ENCODE results near the gene RASSF6. TPM values are rescaled to one million over a fixed set of nuclear protein-coding genes. Genes with fewer than 3 reads are reported as not detected.
"Not testable (repeated sequence)": the region's sequence is repeated elsewhere in the genome, so short reads cannot be mapped to it uniquely, and the experiment has no call there.

RASSF6 gene
- total RNA-seq: not detected
- polyA plus RNA-seq: not detected

DNA sequence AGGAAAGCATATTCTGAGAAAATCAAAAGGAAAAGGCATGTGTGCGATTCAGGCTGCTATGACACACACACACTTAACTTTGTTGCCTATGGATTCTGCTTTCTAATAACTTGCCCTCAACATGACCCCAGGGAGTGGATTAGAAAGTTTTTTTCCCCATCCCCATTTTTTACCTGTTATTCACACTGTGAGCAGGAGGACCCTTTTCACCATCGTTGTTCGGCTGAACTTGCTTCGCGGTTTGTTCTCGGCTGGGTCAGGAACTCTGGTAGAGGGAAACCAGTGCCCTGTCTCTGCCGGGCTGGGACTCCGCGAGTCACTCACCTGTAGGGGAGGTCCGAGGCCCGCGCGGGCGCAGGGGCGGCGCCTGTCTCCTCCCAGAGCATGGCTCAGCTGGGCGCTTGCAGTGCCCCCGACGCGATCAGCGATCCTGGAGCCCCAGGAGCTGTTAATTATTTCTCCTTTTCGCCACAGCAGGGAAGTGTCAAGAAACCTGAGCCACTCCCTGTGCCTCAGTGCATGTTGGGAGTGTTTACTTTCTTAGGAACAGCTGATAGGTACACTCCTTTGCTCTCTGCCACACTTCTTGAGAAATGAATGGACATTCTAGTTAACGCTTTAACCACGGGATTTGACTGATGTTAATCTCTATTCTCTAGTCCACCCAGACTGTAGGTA, at the start of gene RASSF6:
Gene RASSF6 (minus strand): TSS at position 322 of the 678 bp plus-strand sequence. CDS start 8,641 bp downstream, outside the sequence.
- Histone ChIP-seq H3K36me3 (ENCODE audit: insufficient read depth, low read length) (no peaks in the 10 kb centered on the region), H3K4me3 (ENCODE audit: low read length) (no peak within 1 kb of the TSS), H3K4me1 (ENCODE audit: insufficient read depth, low read length) (no peaks in the 10 kb centered on the region), H3K27ac (ENCODE audit: low read depth, low read length) (no peak within 1 kb of the TSS), H3K9me3 (ENCODE audit: low read length) (no peaks in the 10 kb centered on the region), H3K27me3 (ENCODE audit: insufficient read depth, low read length, poor library complexity, severe bottlenecking) (no peaks in the 10 kb centered on the region)
- no peak for DNase-seq
- CTCF ChIA-PET: no interaction called here
- Mint-ChIP-seq H3K27me3 (peaks cover 0 to 13% of the 10 kb centered on the region in 2 donors), H3K36me3 (no peaks in the 10 kb centered on the region), H3K9me3 (no peaks in the 10 kb centered on the region), H3K4me3 (peak within 1 kb of the TSS in 2 of 7 donors; percentile 8 to 22), H3K4me1 (peaks cover 0 to 5% (median 4%) of the 10 kb centered on the region in 3 donors), H3K27ac (peak within 1 kb of the TSS in 1 of 8 donors; percentile 22)
- POLR2A ChIA-PET: no interaction called here

- no peaks in the 10 kb centered on the region for H3K27me3 ChIP-seq (ENCODE audit: insufficient read depth, low read length, poor library complexity, severe bottlenecking)
- no peaks in the 10 kb centered on the region for H3K36me3 ChIP-seq (ENCODE audit: insufficient read depth, low read length)
- Mint-ChIP-seq H3K27ac (no peak overlapping the region), H3K4me1 (no peaks in the 10 kb centered on the region), H3K4me3 (no peak overlapping the region), H3K9me3 (no peaks in the 10 kb centered on the region), H3K27me3 (no peaks in the 10 kb centered on the region), H3K36me3 (no peaks in the 10 kb centered on the region)
- H3K4me3 ChIP-seq (ENCODE audit: low read length): no peak overlapping the region
- H3K27ac ChIP-seq (ENCODE audit: low read depth, low read length): no peak overlapping the region
- no peaks in the 10 kb centered on the region for H3K4me1 ChIP-seq (ENCODE audit: insufficient read depth, low read length)
- no peak for DNase-seq
- H3K9me3 ChIP-seq (ENCODE audit: low read length): no peaks in the 10 kb centered on the region
- POLR2A ChIA-PET: no interaction called here
- CTCF ChIA-PET: no interaction called here
Observed at GRCh38 chr4:73669410-73670183, 49.4 kb upstream of the RASSF6 start.

GRCh38 chr4:73668782-73669201, 48.6 kb upstream of the RASSF6 start:
- H3K36me3 Mint-ChIP-seq: no peaks in the 10 kb centered on the region
- Histone ChIP-seq H3K4me1 (ENCODE audit: insufficient read depth, low read length) (no peaks in the 10 kb centered on the region), H3K9me3 (ENCODE audit: low read length) (no peaks in the 10 kb centered on the region), H3K36me3 (ENCODE audit: insufficient read depth, low read length) (no peaks in the 10 kb centered on the region), H3K27me3 (ENCODE audit: insufficient read depth, low read length, poor library complexity, severe bottlenecking) (no peaks in the 10 kb centered on the region), H3K4me3 (ENCODE audit: low read length) (no peak overlapping the region), H3K27ac (ENCODE audit: low read depth, low read length) (no peak overlapping the region)
- H3K4me1 Mint-ChIP-seq: no peaks in the 10 kb centered on the region
- H3K27ac Mint-ChIP-seq: no peak overlapping the region
- no peak for DNase-seq
- H3K27me3 Mint-ChIP-seq: no peaks in the 10 kb centered on the region
- no peaks in the 10 kb centered on the region for H3K9me3 Mint-ChIP-seq
- CTCF ChIA-PET: no interaction called here
- POLR2A ChIA-PET: no interaction called here
- H3K4me3 Mint-ChIP-seq: no peak overlapping the region

DNA sequence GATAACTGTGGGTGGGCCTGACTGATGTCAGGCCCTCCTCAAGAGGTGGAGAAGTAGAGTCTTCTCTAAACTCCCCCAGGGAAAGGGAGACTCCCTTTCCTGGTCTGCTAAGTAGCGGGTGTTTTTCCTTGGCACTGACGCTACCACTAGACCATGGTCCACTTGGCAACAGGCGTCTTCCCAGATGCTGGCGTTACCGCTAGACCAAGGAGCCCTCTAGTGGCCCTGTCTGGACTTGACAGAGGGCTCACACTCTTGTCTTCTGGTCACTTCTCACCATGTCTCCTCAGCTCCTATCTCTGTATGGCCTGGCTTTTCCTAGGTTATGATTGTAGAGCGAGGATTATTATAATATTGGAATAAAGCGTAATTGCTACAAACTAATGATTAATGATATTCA, 45.7 kb upstream of the RASSF6 start:
- H3K9me3 Mint-ChIP-seq; H3K27me3 ChIP-seq (ENCODE audit: insufficient read depth, low read length, poor library complexity, severe bottlenecking); H3K27me3 Mint-ChIP-seq; CTCF ChIA-PET; H3K27ac ChIP-seq (ENCODE audit: low read depth, low read length); H3K36me3 ChIP-seq (ENCODE audit: insufficient read depth, low read length); H3K27ac Mint-ChIP-seq; H3K36me3 Mint-ChIP-seq; H3K4me1 ChIP-seq (ENCODE audit: insufficient read depth, low read length); H3K4me3 Mint-ChIP-seq; H3K9me3 ChIP-seq (ENCODE audit: low read length); H3K4me1 Mint-ChIP-seq; DNase-seq; POLR2A ChIA-PET; H3K4me3 ChIP-seq (ENCODE audit: low read length): not testable (repeated sequence)

DNA sequence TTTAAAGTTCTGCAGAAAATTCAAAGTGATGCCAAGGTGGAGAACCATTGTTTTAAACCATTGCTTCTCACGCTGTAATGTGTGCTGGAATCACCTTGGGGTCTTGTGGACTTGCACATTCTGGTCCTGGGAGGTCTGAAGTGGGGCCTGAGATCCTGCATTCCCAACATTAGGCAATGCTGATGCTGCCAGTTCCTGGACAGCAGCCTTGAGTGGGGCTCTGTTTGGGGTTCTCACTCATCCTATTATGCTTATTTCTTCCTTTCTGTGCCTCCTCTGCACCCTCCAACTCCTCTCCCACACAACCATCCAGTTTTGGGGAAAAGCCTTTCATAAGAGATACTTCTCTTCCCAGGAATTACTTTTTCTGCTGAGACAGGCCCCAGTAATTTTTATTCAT, 44.2 kb upstream of the RASSF6 start:
- CTCF ChIA-PET: no interaction called here
- Histone ChIP-seq H3K4me3 (ENCODE audit: low read length) (no peak overlapping the region), H3K36me3 (ENCODE audit: insufficient read depth, low read length) (no peaks in the 10 kb centered on the region), H3K27ac (ENCODE audit: low read depth, low read length) (no peak overlapping the region), H3K4me1 (ENCODE audit: insufficient read depth, low read length) (no peaks in the 10 kb centered on the region), H3K27me3 (ENCODE audit: insufficient read depth, low read length, poor library complexity, severe bottlenecking) (no peaks in the 10 kb centered on the region), H3K9me3 (ENCODE audit: low read length) (no peaks in the 10 kb centered on the region)
- H3K4me3 Mint-ChIP-seq: no peak overlapping the region
- no peaks in the 10 kb centered on the region for H3K36me3 Mint-ChIP-seq
- H3K27me3 Mint-ChIP-seq: peaks cover 0 to 3% of the 10 kb centered on the region in 2 donors
- no peak for DNase-seq
- no peaks in the 10 kb centered on the region for H3K4me1 Mint-ChIP-seq
- H3K27ac Mint-ChIP-seq: no peak overlapping the region
- POLR2A ChIA-PET: no interaction called here
- H3K9me3 Mint-ChIP-seq: no peaks in the 10 kb centered on the region

- no peaks in the 10 kb centered on the region for H3K4me1 ChIP-seq (ENCODE audit: insufficient read depth, low read length)
- H3K4me3 Mint-ChIP-seq: no peak overlapping the region
- no peaks in the 10 kb centered on the region for H3K27me3 ChIP-seq (ENCODE audit: insufficient read depth, low read length, poor library complexity, severe bottlenecking)
- no peak for DNase-seq
- H3K9me3 Mint-ChIP-seq: no peaks in the 10 kb centered on the region
- no peak overlapping the region for H3K27ac ChIP-seq (ENCODE audit: low read depth, low read length)
- no peaks in the 10 kb centered on the region for H3K4me1 Mint-ChIP-seq
- peaks cover 0 to 3% of the 10 kb centered on the region in 2 donors for H3K27me3 Mint-ChIP-seq
- no peak overlapping the region for H3K4me3 ChIP-seq (ENCODE audit: low read length)
- CTCF ChIA-PET: no interaction called here
- POLR2A ChIA-PET: no interaction called here
- H3K36me3 Mint-ChIP-seq: no peaks in the 10 kb centered on the region
- no peaks in the 10 kb centered on the region for H3K9me3 ChIP-seq (ENCODE audit: low read length)
- no peak overlapping the region for H3K27ac Mint-ChIP-seq
- no peaks in the 10 kb centered on the region for H3K36me3 ChIP-seq (ENCODE audit: insufficient read depth, low read length)
Observed at GRCh38 chr4:73663576-73663975, 43.3 kb upstream of the RASSF6 start.

DNA sequence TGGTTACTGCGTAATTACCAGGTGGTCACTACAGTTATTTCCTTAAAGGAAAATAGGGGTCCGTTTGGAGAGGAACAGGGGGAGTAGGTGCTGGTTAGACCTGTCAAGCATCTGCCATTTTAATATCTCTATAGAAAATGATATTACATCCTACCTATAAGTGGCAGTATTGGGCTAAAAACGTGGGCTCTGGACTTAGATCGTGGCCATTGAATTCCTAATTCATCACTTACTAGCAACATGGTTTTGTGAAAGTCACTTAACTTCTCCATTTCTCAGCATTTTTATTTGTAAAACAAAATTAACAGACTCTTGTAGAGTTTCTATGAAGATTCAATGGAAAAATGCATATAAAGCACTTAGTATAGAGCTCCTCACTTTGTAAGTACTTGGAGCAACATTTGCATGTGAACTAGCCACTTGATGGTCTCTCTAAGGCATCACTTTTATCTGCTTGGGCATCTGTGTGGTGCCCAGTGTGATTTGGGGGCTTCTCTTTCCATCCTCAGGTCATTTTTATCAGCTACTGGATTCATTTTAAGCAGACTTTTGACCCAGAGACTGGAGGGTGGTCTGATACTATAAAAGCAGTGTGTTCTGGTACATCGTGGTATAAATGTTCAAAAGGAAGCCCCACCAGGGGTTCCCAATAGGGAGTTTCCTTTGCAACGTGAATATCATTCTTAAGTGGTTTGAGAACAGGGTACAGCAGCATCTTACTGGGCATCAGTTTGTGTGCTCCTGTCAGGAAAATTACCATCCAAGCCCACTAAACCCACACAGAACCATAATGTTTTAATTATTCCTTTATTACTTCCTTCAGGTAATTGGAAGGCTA, 42.7 kb upstream of the RASSF6 start:
- Mint-ChIP-seq H3K4me3 (no peak overlapping the region), H3K4me1 (no peaks in the 10 kb centered on the region), H3K27ac (no peak overlapping the region), H3K27me3 (peaks cover 0 to 3% of the 10 kb centered on the region in 2 donors), H3K36me3 (no peaks in the 10 kb centered on the region), H3K9me3 (no peaks in the 10 kb centered on the region)
- no peak for DNase-seq
- CTCF ChIA-PET: no interaction called here
- H3K36me3 ChIP-seq (ENCODE audit: insufficient read depth, low read length): no peaks in the 10 kb centered on the region
- no peaks in the 10 kb centered on the region for H3K27me3 ChIP-seq (ENCODE audit: insufficient read depth, low read length, poor library complexity, severe bottlenecking)
- no peak overlapping the region for H3K4me3 ChIP-seq (ENCODE audit: low read length)
- H3K4me1 ChIP-seq (ENCODE audit: insufficient read depth, low read length): no peaks in the 10 kb centered on the region
- H3K9me3 ChIP-seq (ENCODE audit: low read length): no peaks in the 10 kb centered on the region
- POLR2A ChIA-PET: no interaction called here
- no peak overlapping the region for H3K27ac ChIP-seq (ENCODE audit: low read depth, low read length)

DNA sequence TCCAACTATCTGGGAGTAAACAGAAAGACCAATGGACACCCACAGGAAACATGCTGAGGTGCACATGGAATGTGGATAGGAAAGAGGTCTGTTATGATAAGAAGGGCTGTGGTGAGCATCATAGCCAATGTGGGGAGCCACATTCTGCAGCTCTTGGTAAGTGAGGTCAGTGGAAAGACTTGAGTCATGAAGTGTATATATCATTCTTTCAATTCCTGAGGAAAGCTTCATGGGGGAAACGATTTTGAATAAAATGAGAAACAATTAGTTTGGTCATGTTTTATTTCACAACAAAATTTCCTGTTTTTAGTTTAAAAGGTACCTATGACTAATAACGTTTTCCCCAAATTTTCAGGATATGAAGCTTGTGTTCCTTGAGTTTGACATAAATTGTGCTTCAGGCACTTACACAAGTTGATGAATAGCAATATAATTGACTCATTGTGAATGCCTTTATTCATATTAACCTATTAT, 41.4 kb upstream of the RASSF6 start:
- Histone ChIP-seq H3K4me3 (ENCODE audit: low read length) (no peak overlapping the region), H3K4me1 (ENCODE audit: insufficient read depth, low read length) (no peaks in the 10 kb centered on the region), H3K27me3 (ENCODE audit: insufficient read depth, low read length, poor library complexity, severe bottlenecking) (no peaks in the 10 kb centered on the region), H3K9me3 (ENCODE audit: low read length) (no peaks in the 10 kb centered on the region), H3K36me3 (ENCODE audit: insufficient read depth, low read length) (no peaks in the 10 kb centered on the region), H3K27ac (ENCODE audit: low read depth, low read length) (no peak overlapping the region)
- ChIA-PET CTCF (no interaction called here), POLR2A (no interaction called here)
- H3K36me3 Mint-ChIP-seq: no peaks in the 10 kb centered on the region
- peaks cover 0 to 3% of the 10 kb centered on the region in 2 donors for H3K27me3 Mint-ChIP-seq
- no peak overlapping the region for H3K27ac Mint-ChIP-seq
- H3K9me3 Mint-ChIP-seq: no peaks in the 10 kb centered on the region
- no peaks in the 10 kb centered on the region for H3K4me1 Mint-ChIP-seq
- no peak overlapping the region for H3K4me3 Mint-ChIP-seq
- DNase-seq: no peak
